Fibroblast of lung (primary cell): Measurements from ENCODE around the gene CCSER2.

Experiments
- EZH2 ChIP-seq: IDR thresholded peaks from 2 replicates; pipeline ENCODE4 v1.5.1; 2012; ENCODE audit warnings: low read length, control low read depth, mild to moderate bottlenecking; ENCODE audit errors: missing control alignments
- TF ChIP-seq, protein P1 (sequence below), 2 donors: IDR thresholded peaks in 1 of 2; conservative IDR thresholded peaks in 1 of 2; 1 replicate in 1 of 2; 2 replicates in 1 of 2; pipeline ENCODE4 v1.5.1; 2011 to 2012; ENCODE audit warnings: low read length in 2 of 2, control low read depth in 1 of 2, inconsistent platforms in 1 of 2, low read depth in 1 of 2, mild to moderate bottlenecking in 1 of 2

DNA sequence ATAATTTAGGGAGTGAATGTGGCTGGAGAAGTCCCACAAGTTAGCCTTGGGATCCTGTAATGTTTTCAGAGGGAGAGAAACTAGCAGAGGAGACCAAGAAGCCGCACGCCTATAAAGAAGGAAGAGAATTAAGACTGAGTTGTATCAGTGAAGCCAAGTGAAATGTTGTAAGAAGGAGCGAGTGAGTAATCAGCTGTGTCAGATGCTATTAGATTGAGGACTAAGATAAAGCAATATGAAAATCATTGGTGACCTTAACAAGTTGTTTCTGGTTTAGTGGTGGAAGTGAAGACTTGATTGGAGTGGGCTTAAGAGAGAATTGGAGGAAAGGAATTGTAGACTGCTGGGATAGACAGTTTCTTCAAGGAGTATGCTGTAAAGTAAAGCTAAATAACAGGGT lies 8.8 kb downstream of the CCSER2 start:
- TF ChIP-seq, protein P1, sequence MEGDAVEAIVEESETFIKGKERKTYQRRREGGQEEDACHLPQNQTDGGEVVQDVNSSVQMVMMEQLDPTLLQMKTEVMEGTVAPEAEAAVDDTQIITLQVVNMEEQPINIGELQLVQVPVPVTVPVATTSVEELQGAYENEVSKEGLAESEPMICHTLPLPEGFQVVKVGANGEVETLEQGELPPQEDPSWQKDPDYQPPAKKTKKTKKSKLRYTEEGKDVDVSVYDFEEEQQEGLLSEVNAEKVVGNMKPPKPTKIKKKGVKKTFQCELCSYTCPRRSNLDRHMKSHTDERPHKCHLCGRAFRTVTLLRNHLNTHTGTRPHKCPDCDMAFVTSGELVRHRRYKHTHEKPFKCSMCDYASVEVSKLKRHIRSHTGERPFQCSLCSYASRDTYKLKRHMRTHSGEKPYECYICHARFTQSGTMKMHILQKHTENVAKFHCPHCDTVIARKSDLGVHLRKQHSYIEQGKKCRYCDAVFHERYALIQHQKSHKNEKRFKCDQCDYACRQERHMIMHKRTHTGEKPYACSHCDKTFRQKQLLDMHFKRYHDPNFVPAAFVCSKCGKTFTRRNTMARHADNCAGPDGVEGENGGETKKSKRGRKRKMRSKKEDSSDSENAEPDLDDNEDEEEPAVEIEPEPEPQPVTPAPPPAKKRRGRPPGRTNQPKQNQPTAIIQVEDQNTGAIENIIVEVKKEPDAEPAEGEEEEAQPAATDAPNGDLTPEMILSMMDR (conservative IDR thresholded peaks at IDR 0.05 in 1 of 2, IDR thresholded peaks at IDR 0.05 in 1 of 2; ENCODE audit: low read depth in 1 of 2, low read length in 2 of 2): no peak
- TF ChIP-seq EZH2: no peak
